Panc1 (cell line): ENCODE measurements around the gene KRTCAP2.

Source experiments
- CTCF ChIP-seq: fragments of 450-650 bp; IDR thresholded peaks from 2 replicates; pipeline ENCODE4 v1.5.1; 2017; ENCODE audit warnings: mild to moderate bottlenecking
- REST ChIP-seq, 2 experiments: IDR thresholded peaks; 2 replicates each; pipeline ENCODE4 v1.6.1; 2011 to 2012; ENCODE audit warnings: low read depth in 2 of 2, control low read depth in 1 of 2, low read length in 1 of 2, mild to moderate bottlenecking in 1 of 2, moderate library complexity in 1 of 2; ENCODE audit not compliant: insufficient read depth in 1 of 2
- SIN3A ChIP-seq: IDR thresholded peaks from 2 replicates; pipeline ENCODE4 v1.6.1; 2012; ENCODE audit warnings: low read depth, mild to moderate bottlenecking, low read length, moderate library complexity, borderline replicate concordance; ENCODE audit not compliant: insufficient read depth

GRCh38 chr1:155173478-155174323, 597 bp upstream of the KRTCAP2 start, which contains the start of gene TRIM46:
- no peak for TF ChIP-seq SIN3A
- peak; percentile 2 for TF ChIP-seq CTCF
- no peak for TF ChIP-seq REST (IDR thresholded peaks at IDR 0.05; ENCODE audit: insufficient read depth in 1 of 2, low read depth in 2 of 2, low read length in 1 of 2)
